Keratinocyte (primary cell): ENCODE data around the gene KCNK5.

Source experiments
- EZH2 ChIP-seq: IDR thresholded peaks from one replicate; pipeline ENCODE4 v1.6.1; 2012; ENCODE audit warnings: inconsistent platforms, mild to moderate bottlenecking, low read length, moderate library complexity
- TF ChIP-seq, protein P1 (sequence below), 3 experiments: IDR thresholded peaks in 1 of 3; conservative IDR thresholded peaks in 1 of 3; optimal IDR thresholded peaks in 1 of 3; 2 replicates in 2 of 3; 3 replicates in 1 of 3; pipeline versions ENCODE3 to v1.5.1; 2011; ENCODE audit warnings: low read length in 3 of 3, mild to moderate bottlenecking in 3 of 3, moderate library complexity in 2 of 3, control low read depth in 1 of 3, inconsistent platforms in 1 of 3; ENCODE audit not compliant: insufficient read depth in 2 of 3; ENCODE audit errors: extremely low read depth in 1 of 3

DNA sequence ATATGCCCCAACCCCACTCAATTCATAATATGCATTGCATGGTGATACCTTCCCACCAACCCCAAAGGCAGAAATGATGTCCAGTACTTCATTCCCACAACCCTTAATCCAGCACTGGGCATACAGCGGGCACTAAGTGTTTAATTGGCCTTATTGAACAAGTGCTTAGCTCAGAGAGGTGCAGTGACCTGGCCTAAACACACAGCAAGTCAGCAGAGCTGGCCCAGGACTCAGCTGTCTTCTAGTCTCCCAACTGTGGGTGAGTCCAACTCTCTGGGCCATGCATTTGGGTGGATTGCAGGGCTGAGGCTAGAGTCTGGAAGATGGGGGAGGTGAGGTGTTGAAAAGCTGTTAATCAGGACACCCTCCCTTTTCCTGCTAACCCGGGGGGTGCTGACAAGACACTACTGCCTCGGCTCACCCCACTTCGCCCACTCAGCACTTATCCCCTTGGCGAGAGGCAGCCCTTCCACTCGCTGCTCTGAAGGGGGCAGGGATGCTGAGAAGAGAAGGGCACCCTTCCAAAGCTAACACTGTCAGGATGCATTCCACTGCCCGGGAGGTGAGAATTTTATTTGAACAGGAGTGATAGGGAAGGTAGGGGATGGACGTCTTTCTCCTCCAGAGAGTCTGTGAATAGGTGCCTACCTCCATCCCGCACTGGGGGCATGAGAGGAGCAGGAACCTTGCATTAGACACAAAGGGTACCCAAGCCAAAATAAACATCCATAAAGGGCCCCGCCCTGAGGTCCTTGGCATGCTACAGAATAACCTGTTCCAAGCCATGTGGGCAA is 14.2 kb downstream of the KCNK5 start:
- TF ChIP-seq, protein P1, sequence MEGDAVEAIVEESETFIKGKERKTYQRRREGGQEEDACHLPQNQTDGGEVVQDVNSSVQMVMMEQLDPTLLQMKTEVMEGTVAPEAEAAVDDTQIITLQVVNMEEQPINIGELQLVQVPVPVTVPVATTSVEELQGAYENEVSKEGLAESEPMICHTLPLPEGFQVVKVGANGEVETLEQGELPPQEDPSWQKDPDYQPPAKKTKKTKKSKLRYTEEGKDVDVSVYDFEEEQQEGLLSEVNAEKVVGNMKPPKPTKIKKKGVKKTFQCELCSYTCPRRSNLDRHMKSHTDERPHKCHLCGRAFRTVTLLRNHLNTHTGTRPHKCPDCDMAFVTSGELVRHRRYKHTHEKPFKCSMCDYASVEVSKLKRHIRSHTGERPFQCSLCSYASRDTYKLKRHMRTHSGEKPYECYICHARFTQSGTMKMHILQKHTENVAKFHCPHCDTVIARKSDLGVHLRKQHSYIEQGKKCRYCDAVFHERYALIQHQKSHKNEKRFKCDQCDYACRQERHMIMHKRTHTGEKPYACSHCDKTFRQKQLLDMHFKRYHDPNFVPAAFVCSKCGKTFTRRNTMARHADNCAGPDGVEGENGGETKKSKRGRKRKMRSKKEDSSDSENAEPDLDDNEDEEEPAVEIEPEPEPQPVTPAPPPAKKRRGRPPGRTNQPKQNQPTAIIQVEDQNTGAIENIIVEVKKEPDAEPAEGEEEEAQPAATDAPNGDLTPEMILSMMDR (optimal IDR thresholded peaks at IDR 0.05 in 1 of 3, IDR thresholded peaks at IDR 0.05 in 1 of 3, conservative IDR thresholded peaks at IDR 0.05 in 1 of 3; ENCODE audit: extremely low read depth in 1 of 3, insufficient read depth in 2 of 3, low read length in 3 of 3), result no peak
- no peak for TF ChIP-seq EZH2
